GM21825 (cell line): ENCODE data around the gene GRAP2.
A peak's percentile ranks its signal among the peaks of the same experiment; 100 is the strongest.
"Not testable (repeated sequence)": the region's sequence is repeated elsewhere in the genome, so short reads cannot be mapped to it uniquely, and the experiment has no call there.

ENCODE experiments used
- ATAC-seq: cut with Tn5 transposase; IDR thresholded peaks from one replicate; pipeline ENCODE4 v1.9.1; 2021; ENCODE audit warnings: mild to moderate bottlenecking, moderate library complexity; ENCODE audit not compliant: unreplicated experiment

GRAP2 gene

DNA sequence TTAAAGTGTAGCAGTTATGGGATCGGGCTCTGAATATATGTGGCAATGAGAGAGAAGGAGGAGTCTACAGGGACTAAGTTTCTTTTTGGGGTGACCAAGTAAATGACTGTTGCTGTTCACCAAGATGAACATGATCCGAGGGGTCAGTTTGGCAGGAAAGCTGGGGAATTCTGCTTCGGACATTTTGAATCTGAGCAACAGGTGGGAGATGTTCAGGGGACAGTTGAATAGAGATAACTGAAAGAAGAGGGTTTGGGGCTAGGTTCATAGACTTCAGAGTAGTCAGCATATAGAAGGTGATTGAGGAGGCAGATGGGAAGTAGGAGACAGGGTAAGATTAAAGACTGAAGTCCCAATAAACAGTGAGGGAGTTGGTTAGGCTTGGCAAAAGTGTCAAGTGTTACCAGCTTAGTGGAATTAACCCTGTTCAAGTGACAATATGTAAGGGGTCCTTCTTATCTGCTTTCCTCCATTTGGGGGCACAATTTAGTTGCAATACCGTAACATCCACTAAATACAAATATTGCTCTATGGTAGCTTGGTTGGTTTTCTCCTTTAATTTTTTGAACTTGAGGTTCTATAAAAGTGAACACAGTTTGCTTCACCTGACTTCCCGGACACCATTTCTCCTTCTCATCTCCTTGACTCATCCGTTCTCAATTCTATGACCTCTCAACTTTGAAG is 4.4 kb upstream of the GRAP2 start:
- ATAC-seq: no peak

DNA sequence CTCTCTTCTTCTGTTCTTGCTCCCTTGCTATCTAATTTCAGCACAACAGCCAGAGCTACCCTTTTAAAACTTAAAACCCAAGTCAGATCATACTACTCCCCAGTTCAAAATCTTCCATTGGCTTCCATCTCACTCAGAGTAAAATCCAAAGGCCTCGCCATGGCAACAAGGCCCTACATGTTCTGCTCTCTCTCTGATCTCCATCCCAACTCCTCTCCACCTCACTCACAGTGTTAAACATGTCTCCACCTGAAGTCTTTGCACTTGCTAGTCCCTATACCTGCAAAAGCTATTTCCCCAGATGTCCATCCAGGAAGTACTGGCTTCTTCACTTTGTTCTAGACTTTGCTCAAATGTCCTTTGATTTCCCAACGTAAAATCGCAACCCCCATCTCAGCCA is 3.0 kb upstream of the GRAP2 start:
- ATAC-seq: no peak

DNA sequence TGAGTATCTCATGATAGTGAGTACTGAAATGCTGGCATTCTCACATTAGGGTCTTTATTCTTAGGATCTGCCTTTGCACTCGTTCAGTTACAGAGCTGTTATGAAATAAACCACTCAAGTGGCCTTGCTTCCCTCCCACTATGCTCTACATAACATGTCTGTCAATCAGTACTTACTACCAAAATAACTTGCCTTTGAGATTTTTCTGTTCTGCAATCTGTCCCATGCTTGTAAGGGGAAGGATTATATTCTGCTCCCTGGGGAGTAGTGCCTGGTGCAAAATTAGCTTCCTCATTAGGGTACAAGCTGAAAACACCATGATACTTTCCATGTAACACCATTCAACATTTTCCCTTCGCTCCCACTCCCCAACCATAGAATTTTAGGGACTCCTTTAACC is 1.9 kb upstream of the GRAP2 start:
- ATAC-seq: peak; percentile 53

DNA sequence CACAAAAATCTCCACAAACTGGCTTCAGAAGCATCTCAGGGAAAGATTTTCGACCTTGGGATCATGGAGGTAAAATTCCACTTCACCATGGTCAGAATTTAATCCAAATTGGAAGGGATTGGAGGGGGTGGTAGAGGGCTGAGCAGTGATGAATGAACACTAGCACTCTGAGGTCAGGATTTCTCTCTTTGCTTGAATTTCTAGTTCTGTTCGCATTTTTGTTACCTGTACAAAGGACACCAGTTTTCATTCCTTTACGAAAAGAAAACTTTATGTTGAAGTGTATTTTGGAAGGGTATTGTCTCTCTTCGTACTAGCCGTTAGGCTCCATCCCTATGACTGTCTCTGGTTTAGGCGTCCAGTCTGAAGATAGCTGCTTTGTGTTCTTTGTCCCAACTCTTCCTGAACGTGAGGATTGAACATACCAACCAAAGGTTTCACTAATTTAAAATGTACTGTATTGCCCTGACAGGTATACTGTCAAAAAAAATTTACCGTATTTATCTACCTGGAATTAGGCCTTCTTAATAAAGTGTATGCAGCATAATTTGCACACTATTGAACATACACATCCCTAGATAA is 772 bp downstream of the GRAP2 start:
- no peak for ATAC-seq

DNA sequence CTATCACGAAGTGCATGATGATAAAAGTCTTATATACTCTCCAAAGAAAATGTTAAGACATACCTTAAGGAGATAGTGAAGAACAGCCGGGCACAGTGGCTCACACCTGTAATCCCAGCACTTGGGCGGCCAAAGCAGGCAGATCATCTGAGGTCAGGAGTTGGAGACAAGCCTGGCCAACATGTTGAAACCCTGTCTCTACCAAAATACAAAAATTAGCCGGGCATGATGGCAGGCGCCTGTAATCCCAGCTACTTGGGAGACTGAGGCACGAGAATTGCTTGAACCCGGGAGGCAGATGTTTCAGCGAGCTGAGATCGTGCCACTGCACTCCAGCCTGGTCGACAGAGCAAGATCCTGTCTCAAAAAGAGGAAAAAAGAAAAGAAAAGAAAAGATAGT is 3.1 kb downstream of the GRAP2 start:
- ATAC-seq: not testable (repeated sequence)

DNA sequence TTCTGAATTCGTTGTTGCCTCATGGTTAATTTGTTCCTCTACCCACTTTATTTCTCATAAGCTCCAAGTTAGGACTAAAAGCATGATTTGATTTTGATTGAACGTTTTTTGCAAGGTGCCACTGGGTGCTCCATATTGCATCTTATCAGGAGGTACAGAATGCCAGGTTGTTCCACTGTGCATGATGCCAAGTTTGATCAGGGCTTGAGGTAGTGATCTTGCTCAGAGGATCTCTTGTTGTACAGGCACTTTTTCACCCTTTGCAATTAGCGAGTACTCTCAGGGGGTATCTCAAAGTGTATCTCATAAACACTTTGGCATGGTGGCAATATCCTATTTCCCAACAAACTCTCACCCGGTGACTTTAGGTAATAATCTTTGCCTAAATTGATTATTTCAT is 4.0 kb downstream of the GRAP2 start:
- no peak for ATAC-seq

DNA sequence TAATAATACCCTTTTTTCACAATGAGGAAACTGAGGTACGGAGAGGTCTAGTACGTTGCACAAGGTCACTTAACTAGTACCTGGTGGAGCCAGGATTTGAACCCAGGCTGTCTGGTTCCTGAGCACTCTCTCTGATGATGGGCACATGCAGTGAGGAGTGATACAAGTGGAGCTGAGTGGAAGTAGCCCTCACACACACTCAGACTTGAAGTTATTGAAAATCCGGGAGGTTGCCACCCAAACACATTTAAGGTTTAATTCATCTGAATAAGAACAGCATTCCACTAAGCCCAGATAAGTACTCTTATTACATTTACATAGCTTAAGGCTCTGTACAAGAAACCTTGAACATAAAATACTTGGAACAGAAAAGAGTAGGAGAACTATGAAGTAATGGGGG is 4.8 kb downstream of the GRAP2 start:
- no peak for ATAC-seq

DNA sequence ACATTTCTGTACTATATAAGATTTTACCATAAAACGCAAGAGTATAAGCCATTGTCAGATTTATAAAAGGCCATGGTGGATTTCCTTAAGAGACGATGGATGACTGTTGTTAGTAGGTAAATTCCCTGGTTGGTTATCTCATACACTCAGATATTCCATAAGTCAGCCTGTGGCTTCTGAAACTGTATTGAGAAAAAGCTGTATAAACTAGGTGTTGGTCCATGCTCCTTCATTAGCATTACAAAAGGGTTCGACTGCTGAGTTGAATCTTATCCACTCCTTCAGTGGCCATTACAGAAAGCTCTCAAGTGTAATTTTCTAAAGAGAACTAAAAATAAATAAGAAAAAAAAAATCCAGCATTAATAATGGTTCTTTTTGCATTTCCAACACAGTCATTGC is 5.3 kb downstream of the GRAP2 start:
- no peak for ATAC-seq

DNA sequence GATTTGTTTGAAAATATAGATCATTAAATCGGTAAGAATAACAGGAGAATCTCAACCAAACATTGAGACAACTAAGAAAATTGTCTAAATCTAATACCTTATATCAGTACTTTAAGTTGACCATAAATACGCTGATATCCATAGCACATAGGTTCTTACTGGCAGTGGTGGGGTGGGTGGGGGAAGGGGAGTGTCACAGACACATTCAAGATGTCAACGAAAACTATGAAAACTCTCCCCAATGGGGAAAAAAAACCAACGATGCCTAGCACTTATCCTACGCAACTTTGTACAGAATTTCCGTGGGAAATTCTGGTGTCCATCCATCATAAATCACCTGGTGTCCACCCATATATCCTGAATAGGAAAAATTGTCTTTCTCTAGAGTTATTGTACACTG is 6.2 kb downstream of the GRAP2 start:
- ATAC-seq: no peak

DNA sequence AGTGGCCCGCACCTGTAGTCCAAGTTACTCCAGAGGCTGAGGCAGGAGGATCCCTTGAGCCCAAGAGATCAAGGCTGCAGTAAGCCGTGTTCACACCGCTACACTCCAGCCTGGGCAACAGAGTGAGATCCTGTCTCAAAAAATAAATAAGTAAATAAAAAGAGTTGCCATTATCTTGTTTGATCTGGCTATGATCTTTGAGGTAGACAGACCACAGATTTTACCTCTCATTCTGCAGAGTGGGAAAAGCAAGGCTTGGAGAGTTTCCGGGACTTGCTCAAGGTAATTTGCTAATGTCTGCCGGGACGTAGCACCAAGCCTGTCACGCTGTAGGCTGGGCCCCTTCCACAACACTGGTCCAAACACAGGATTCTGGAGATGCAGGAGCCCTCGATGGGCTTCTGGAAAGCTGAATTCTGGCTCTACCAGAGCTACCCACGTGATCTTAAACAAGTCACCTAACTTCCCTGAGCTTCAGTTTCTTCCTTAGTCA is 6.8 kb downstream of the GRAP2 start:
- no peak for ATAC-seq

DNA sequence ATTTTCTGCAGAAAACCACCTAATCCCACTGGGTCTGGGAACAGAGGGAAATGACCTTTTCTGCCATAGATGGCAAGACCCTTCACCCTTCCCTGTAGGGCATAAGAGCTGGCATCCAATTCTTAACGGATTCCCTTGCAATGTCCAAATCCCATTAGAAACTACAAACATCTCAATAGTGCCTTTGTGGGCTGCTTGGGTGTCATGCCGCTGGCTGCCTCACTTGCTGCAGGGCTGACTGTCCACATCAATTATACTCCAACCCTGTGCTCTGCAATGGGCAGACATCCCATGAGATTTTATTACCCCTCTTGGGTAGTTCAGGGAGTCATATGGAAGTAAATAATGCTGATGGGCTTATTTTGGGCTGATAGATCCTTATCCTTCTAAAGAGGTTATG is 7.3 kb downstream of the GRAP2 start:
- ATAC-seq: no peak

DNA sequence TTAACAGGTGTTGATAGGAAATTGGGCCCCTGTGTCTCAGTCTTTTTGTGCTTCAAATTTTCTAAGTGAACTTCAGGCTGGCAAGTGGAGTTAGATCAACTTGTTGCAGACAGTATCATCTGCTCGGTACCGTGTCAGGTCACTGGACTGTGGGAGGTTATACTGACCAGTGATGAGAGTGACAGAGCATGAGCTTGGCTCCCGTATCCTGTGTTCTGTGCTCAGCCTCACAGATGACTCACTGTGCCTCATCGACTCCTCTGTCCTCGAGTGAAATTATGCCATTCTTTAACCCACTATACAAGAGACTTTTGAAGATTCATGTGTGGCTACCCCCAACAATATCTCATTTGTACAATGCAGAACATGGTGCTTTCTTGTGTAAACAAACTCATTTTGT is 7.9 kb downstream of the GRAP2 start:
- no peak for ATAC-seq

DNA sequence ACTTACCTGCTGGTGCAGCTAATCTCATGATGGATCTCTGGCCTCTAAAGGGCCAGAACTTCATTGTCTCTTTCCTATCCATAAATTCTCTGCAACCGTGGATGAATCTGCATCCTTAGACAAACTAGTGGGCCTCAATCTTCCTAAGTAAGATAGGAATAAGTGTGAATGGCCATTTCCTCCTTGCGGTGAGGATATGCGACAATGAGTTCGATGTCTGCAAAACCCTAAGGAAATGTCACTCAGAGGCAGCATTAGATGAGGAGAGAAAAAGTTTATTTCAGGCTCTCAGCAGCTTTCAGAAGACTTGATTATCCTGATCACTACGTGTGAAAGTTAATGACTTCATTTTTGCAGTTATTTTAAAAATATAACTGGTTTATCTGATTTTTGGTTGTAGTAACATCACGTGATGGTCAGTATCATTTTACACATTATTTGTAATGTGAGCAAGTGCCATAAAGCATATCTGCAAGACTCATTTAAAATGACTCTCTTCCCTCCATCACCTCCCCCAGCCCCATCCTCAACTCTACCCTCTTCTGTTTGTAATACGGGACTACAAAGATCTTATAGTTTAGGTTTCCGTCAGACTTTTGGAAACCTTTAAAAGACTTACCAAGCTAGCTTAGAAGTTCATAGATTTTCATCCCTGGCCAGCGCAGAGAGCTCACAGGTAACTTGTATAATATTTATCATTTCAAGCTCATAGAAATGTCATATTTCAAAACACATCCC is 10.2 kb downstream of the GRAP2 start:
- no peak for ATAC-seq

DNA sequence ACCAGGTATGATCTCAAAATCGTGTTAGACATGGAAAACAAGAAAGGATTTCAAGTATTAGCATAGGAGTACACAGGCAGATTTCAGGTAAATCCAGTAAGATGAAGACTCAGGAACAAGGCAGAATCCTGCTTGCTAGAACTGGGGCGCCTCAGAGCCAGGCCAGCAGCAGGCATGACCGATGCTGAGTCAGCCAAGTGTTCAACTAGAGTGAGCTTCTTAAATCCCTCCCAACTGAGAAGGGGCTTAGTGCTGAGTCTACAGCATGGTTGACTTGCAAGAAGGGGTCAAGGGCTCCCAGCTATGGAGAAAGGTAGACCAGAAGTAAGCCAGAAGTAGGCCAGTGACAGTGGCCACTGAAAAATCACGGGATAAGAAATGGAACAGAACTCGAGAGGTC is 12.4 kb downstream of the GRAP2 start:
- ATAC-seq: no peak

DNA sequence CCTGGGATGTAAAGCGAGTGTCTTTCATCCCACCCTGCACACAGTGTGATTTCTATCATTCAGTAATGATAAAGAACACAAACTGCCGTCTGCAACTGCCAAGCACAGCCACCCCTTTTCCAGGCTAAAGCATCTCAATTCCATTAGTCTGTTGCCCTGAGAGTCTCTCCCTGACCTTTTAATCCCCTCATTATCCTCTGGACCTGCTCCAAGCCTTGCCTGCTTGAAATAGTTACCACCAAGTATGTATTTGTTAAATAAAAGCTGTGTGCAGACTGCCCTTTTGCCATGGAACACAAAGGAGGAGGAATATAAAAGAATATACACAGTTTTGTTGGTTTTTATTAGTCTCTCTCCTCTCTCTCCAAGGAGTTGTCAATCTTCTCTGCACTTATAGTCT is 13.0 kb downstream of the GRAP2 start:
- ATAC-seq: no peak

DNA sequence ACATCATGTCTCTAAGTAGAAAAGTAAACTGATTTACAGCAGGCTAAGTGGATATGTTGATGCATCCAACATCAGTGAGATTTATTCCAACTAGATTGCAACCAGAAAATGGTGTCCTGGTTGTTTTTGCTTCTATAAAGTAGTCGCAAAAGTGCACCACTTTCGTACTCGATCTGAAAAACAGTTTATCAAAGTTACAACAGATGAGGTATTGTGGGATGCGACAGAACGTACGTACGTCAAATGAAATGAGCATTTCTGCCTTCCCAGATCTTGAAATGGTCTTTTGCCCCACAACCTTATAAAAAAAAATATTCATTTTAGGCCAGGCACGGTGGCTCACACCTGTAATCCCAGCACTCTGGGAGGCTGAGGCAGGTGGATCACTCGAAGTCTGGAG is 13.7 kb downstream of the GRAP2 start:
- ATAC-seq: no peak

DNA sequence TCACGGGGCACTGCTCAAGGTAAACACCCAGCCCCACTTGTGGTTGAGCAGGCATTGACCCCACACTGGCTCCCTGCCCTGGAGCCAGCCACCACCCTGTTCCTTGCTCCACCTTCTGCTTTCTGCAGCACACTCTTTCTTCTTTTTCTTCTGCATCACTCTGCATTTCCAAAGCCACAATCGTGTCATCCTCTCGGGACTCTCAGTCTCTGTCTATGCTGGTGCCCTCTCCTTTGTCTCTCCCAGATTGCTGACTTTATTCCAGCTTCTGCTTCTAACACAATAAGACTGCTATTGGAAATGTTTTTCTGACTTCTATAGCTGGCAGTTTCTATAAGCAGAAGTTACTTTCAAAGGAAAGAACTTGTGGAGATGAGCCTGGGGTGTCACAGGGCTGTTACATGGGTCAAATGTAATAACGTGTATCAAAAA is 14.4 kb downstream of the GRAP2 start:
- ATAC-seq: no peak

DNA sequence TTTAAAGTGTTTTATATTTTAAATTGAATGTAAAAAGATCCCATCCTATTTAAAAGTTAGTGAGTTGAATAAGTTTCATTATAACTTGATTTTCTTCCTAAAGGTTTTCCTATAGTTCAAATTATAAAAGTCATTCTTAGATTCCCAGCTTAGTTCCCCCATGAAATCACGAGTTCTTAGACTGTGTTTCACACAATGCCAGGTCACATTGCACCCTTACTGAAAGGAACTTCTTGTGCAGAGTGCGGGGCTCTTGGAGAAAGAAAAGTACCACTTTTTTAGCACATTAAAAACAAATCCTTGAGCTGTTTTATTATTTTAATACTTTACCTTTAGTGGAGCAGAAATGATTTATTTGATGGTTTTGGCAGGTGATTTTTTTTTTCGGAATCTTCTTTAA is 15.6 kb downstream of the GRAP2 start:
- no peak for ATAC-seq

DNA sequence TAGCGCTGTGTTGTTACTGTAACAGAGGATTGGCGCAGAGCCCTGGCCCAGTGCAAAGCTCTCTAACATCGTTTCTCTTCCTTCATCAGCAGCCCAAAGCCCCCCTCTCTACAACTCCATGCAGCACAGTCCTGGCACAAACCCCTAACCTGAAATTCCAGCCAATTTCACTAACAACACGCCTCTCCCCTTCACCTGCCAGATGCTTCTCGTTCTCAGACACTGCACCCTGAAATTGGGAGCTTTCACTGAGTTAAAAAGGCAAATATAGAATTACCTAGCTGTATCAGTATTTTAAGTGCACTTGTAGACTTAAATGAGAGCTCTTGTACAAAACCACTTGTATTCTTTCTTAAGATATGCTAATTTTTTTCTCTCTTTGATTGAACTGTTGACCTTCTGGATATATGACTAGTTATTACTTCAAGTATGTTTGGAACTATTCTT is 16.3 kb downstream of the GRAP2 start:
- no peak for ATAC-seq

DNA sequence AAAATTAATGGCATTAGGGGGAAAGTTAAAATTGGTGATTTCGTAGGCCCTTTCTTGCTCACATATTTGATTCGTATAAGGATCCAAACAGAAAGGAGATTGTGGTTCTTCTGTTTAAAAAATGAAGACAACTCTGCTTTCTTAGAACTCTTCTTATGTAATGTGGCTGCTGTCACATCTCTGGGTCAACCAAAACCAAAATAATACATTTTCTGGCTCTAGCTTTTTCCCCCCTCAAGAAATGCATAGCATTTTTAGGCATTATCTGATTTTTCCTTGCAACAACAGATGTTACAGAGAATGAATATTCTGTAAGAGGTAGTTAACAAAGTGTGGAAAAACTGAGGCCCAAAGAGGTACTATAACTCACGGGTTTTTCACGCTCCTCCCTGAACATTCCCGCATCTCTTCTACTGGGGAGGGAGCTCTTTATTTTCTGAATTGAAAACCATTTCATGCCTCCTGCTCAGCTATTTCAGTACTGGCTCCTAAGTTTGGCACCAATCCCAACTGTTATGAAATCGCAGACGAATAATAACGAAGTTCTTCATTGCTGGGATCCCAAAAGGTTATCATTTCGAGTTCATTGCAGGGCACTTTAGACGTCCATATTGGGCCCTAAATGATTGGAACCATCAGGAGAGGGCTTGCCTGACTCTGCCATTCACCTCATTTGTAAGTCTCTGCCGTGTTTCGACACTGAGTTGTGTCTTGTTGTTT is 17.1 kb downstream of the GRAP2 start:
- no peak for ATAC-seq

DNA sequence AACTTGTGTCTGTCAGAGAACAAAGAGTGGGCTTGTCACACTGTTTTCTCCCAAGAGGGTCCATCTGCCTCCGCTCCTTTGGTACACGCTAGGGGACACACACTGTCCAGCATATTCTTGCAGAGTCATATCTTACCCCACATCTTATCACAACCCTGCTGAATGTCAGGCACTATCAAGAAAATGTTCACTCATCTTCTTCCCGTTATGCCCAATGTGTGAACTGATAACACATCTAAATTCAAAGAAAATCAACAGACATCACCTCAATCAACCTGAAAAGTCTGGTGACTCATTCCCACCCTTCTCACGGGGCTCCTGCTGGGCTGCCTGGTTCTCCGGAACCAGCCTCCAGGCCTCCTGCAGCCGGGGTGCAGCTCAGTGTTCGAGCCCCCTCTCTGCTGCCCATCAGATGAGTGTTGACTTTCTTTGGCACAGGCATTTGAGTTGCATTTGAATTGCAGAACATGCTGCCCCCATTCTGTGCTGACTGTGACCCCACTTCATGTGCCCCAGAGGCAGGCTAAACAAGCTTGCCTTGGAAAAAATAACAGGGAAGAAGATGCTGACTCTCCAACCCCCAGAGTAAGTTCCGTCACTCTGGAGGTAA is 19.4 kb downstream of the GRAP2 start:
- no peak for ATAC-seq
